ENCODE measurements around the gene MED31. TPM values are rescaled to one million over a fixed set of nuclear protein-coding genes. Genes with fewer than 3 reads are reported as not detected.

The MED31 gene
- total and polyA plus RNA-seq, 3 donors from 2014 or later: 14.9 to 31.3 (median 19.3) TPM

DNA sequence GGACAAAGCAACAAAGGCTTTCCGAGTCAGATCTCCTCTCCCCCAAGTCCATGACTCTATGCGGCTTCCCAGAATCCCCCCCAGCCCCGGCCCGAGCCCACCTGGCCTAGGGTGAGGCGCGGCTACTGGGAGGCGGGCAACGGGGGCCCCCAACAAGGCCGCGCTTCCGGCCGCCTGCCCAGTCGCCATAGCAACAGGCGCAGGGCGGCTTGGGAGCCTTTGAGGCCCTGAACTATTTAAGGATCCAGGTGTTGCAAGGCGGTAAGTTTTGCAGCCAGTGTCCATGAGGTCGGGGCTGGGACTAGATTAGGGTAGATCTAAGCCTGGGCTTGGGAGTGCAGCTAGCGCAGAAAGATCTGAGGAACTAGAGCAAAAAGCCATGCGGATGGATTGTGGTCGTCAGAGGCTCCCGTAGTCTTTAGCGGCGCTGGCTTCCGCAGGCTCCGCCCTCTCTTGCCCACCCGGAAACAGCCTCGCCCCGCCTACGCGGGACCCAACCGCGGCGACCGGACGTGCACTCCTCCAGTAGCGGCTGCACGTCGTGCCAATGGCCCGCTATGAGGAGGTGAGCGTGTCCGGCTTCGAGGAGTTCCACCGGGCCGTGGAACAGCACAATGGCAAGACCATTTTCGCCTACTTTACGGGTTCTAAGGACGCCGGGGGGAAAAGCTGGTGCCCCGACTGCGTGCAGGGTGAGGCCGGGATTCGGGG lies 10.7 kb downstream of the MED31 start, which contains the start of the genes KIAA0753 and TXNDC17:
TSS of gene KIAA0753 (minus strand) at position 176 of the 711 bp plus-strand sequence. CDS start 5,608 bp downstream, outside the sequence.
TSS of gene TXNDC17 (plus strand) at position 525 of the 711 bp plus-strand sequence. CDS start at position 548, 23 bp downstream.
- peak; percentile 94 for DNase-seq
- TF ChIP-seq, protein P1, sequence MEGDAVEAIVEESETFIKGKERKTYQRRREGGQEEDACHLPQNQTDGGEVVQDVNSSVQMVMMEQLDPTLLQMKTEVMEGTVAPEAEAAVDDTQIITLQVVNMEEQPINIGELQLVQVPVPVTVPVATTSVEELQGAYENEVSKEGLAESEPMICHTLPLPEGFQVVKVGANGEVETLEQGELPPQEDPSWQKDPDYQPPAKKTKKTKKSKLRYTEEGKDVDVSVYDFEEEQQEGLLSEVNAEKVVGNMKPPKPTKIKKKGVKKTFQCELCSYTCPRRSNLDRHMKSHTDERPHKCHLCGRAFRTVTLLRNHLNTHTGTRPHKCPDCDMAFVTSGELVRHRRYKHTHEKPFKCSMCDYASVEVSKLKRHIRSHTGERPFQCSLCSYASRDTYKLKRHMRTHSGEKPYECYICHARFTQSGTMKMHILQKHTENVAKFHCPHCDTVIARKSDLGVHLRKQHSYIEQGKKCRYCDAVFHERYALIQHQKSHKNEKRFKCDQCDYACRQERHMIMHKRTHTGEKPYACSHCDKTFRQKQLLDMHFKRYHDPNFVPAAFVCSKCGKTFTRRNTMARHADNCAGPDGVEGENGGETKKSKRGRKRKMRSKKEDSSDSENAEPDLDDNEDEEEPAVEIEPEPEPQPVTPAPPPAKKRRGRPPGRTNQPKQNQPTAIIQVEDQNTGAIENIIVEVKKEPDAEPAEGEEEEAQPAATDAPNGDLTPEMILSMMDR (IDR thresholded peaks at IDR 0.05): no peak
- intact Hi-C loops (cut with DNase I; ENCODE audit: low total_unique reads): no loop called here
- peak within 1 kb of the TSS; percentile 83 to 91 for H3K27ac ChIP-seq
- peaks cover 14% of the 10 kb centered on the region for H3K4me1 ChIP-seq
- 0 to 1% methylated on average over 21 to 52 of the region's 52 CpGs for WGBS, 2 donors
- H3K27me3 ChIP-seq: no peaks in the 10 kb centered on the region
- H3K4me3 ChIP-seq: peak within 1 kb of the TSS; percentile 73 to 95
- no peaks in the 10 kb centered on the region for H3K9me3 ChIP-seq
- no peaks in the 10 kb centered on the region for H3K36me3 ChIP-seq (ENCODE audit: low read depth, missing control alignments)

DNA sequence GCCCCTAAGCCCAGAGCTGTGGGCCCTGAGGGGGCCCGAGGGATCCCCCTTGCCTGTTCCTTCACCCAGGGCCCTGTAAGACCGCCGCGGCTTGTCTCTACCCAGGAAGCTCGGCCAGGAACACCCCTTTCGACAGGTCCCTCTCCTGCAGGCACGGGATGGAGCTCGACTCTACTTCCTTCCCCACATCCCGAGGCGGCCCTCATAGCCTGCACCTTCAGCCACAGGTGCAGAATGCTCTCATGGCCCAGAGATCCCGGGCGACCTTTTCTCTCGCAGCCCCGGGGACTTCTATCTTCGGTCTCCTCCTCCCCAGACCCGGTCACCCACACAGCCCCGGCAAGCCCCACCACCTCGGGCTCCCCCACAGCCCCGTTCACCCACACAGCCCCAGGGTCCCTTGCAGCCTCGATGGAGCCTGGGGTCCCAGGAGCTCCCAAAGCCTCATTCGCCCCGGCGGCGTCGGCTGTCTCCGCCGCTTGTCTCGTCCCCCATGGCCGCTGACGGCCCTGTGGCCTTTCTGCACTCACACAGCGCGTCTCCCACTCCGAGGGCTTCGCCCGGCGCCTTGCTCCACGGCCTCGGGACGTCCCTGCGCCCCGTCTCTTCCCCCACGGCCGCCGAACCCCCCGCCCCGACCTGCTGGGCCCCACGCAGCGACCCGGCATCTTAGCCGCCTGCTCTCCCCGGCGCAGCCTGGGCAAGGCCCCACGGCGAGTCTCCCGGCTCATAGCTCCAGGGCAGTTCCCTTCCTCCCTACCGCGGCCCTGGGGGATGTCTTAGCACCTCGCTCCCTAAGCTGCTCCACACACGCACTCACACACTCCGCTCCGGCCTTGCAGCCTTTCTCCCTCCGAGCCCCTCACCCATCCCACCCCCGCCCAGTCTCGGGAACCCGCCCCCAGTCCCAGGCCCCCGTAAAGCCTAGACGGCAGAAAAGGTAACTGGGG lies 11.5 kb downstream of the MED31 start:
- no peak for DNase-seq
- no peak for TF ChIP-seq POLR2A (IDR thresholded peaks at IDR 0.05)
- TF ChIP-seq, protein P1 (IDR thresholded peaks at IDR 0.05): no peak
- H3K27ac ChIP-seq: peak overlapping the region; percentile 83 to 91
- no peaks in the 10 kb centered on the region for H3K9me3 ChIP-seq
- no peaks in the 10 kb centered on the region for H3K27me3 ChIP-seq
- H3K36me3 ChIP-seq (ENCODE audit: low read depth, missing control alignments): no peaks in the 10 kb centered on the region
- 1 to 2% methylated on average over 16 to 67 of the region's 67 CpGs for WGBS, 2 donors
- peak overlapping the region; percentile 73 to 95 for H3K4me3 ChIP-seq
- intact Hi-C loops (cut with DNase I; ENCODE audit: low total_unique reads): no loop called here
- H3K4me1 ChIP-seq: peaks cover 14% of the 10 kb centered on the region

DNA sequence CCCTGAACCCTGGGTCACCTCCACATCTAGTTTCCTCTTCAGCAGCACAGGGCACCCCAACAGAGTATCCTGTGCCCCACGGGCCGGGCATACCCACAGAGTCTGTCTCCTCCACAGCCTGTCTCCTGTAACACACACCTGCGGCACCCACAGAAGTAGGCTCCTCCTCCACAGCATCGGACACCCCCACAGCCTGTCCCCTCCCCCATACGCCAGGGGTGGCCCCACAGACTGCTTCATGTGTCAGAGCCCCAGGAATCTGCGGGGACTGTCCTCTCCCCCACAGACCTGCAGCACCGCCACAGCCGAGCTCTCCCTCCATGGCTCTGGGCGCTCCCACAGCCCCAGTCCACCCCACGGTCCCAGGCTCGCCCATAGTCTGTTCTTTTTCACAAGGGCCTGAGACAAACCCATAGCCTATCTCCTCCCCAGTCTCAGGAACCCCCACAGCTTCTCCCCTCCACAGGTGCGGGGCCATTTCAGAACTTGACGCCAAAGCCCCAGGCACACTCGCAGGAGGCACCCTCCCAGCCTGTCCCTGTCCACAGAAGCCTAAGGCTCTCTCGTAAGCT lies 12.3 kb downstream of the MED31 start:
- no peaks in the 10 kb centered on the region for H3K36me3 ChIP-seq (ENCODE audit: low read depth, missing control alignments)
- TF ChIP-seq POLR2A (IDR thresholded peaks at IDR 0.05): no peak
- TF ChIP-seq, protein P1 (IDR thresholded peaks at IDR 0.05): no peak
- H3K9me3 ChIP-seq: no peaks in the 10 kb centered on the region
- no peak for DNase-seq
- H3K4me3 ChIP-seq: peak overlapping the region; percentile 73 to 95
- 17 to 23% methylated on average over 13 to 15 of the region's 15 CpGs for WGBS, 2 donors
- peaks cover 14% of the 10 kb centered on the region for H3K4me1 ChIP-seq
- H3K27me3 ChIP-seq: no peaks in the 10 kb centered on the region
- intact Hi-C loops (cut with DNase I; ENCODE audit: low total_unique reads): no loop called here
- no peak overlapping the region for H3K27ac ChIP-seq

DNA sequence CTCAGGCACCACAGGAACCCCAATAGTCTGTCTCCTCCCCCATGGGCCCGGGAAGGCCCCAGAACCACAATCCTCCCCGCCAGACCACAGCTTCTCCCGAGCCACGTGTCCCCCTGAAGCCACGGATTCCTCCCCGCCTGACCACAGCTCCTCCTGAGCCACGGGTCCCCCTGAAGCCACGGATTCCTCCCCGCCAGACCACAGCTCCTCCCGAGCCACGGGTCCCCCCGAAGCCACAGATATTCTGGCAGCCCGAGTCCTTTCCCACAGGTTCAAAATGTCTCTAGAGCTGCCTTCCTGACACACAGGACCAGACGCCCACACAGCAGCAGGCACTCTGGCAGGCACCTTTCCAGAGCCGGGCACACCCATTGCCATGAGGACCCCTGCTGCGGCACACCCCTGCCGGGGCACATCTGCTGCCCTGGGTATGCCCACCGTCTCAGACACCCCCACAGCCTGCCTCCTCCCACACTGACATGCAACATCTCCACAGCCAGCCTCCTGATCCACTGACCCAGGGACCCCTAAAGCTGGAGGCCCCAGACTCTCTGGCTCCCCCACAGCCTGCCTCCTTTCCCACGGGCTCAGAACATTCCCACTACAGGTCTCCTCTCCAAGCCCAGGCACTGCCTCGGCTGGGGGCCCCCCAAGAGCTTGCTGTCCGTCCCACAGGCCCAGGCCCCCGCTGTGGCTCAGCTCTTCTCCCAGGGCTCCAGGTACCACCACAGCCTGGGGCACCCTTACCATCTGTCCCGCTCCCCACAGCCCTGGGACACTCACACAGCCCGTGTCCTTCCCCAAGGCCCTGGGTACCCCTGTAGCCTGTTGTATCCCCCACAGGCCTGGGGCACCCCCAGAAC lies 13.1 kb downstream of the MED31 start:
- Histone ChIP-seq H3K27ac (no peak overlapping the region), H3K4me1 (peaks cover 14% of the 10 kb centered on the region), H3K4me3 (no peak overlapping the region), H3K27me3 (no peaks in the 10 kb centered on the region), H3K36me3 (ENCODE audit: low read depth, missing control alignments) (no peaks in the 10 kb centered on the region), H3K9me3 (no peaks in the 10 kb centered on the region)
- no peak for DNase-seq
- WGBS, 2 donors: 68 to 74% methylated on average over 24 of the region's 24 CpGs
- TF ChIP-seq, protein P1 (IDR thresholded peaks at IDR 0.05): no peak
- no peak for TF ChIP-seq POLR2A (IDR thresholded peaks at IDR 0.05)
- intact Hi-C loops (cut with DNase I; ENCODE audit: low total_unique reads): no loop called here

Measured in testis (tissue), 3 donors.